Skin epidermis (tissue), 12 donors: ENCODE data around the gene STXBP6.
A peak's percentile ranks its signal among the peaks of the same experiment; 100 is the strongest.

ENCODE experiments used
- H3K27ac ChIP-seq, 21 experiments: fragments of 200-600 bp; sonication (generic) in 11 of 21; one replicate each; pipeline ENCODE4 v1.5.0; 2020; ENCODE audit warnings: mild to moderate bottlenecking in 3 of 21, inconsistent platforms in 2 of 21, moderate library complexity in 2 of 21
- H3K4me3 ChIP-seq, 7 experiments: fragments of 200-600 bp; sonication (generic) in 2 of 7; one replicate each; pipeline ENCODE4 v1.5.0; 2020; ENCODE audit warnings: inconsistent platforms in 2 of 7, mild to moderate bottlenecking in 2 of 7, moderate library complexity in 1 of 7

STXBP6 gene

GRCh38 chr14:24991821-24992220 is 58.1 kb downstream of the STXBP6 start:
- Histone ChIP-seq H3K4me3 (no peak overlapping the region), H3K27ac (no peak overlapping the region)

DNA sequence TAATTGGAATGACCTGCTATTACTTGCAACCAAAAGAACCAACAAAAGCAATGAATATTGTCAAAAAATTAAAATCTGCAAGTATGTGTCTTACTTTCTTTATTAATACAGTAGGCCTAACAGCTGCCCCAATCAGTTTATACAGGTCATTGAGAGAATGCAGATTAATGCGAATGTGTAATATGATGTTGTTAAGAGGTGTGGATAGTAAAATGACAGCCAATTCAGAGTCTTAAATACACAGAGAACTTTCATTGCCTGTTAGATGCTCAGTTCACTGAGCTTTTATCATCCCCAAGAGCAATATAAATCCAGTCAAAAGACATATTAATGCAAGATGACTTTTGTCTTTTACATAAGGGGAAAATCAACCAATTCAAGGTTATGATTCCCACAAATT is 58.7 kb downstream of the STXBP6 start:
- H3K27ac ChIP-seq, result no peak overlapping the region
- H3K4me3 ChIP-seq, result no peak overlapping the region

DNA sequence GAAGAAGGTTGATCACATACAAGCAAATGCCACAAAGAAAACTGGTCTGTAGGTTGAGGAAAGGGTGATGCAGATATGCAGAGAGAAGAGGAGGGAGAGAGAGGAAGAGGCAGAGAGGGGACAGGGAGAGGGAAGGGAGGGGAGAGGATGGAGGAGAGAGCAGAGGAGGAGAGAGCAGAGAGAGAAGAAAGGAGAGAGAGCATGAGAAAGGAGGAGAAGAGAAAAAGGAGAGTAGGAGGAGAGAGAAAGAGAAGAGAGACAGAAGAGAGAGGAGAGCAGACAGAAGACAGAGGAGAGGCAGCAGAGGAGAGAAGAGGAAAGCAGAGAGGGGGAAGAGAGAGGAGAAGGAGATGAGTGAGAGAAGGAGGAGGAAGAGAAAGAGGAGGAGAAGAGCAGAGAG is 59.2 kb downstream of the STXBP6 start:
- Histone ChIP-seq H3K27ac (no peak overlapping the region), H3K4me3 (no peak overlapping the region)

DNA sequence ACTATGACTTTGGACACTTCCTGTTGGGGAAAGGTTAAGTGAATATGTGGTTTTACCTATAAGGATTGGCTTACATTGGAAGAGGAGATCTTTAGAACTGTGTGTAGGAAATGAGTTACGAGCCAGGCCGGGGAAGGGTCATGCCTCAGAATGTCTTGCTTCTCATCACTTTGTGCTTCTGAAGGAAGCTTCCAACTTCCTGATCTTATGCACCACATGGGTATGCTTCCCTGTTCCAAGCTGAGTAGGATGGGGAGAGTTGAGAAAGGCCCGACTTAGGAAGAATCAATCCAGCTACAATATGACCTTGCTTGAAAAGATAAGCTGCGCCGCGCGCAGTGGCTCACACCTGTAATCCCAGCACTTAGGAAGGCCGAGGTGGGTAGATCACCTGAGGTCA is 59.9 kb downstream of the STXBP6 start:
- H3K4me3 ChIP-seq, result no peak overlapping the region
- no peak overlapping the region for H3K27ac ChIP-seq

DNA sequence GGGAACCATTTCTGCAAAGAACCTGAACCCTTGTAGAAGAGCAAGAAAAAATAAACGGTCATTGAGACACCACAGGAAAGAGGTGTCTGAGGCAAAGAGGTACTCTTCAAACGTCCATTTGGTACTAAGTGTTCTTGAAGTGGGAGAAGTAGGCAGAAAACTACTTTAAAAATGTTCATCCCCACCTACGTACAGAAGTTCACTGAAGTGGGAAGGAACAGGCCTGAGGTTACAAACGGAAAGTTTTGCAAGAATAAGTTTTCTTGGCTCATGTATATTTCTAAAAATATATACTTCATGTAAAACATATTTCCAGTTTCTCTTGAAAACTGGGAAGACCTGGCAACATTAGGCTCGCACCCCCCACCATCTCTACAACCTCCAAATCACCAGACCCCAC is 61.2 kb downstream of the STXBP6 start:
- H3K27ac ChIP-seq, result no peak overlapping the region
- no peak overlapping the region for H3K4me3 ChIP-seq

DNA sequence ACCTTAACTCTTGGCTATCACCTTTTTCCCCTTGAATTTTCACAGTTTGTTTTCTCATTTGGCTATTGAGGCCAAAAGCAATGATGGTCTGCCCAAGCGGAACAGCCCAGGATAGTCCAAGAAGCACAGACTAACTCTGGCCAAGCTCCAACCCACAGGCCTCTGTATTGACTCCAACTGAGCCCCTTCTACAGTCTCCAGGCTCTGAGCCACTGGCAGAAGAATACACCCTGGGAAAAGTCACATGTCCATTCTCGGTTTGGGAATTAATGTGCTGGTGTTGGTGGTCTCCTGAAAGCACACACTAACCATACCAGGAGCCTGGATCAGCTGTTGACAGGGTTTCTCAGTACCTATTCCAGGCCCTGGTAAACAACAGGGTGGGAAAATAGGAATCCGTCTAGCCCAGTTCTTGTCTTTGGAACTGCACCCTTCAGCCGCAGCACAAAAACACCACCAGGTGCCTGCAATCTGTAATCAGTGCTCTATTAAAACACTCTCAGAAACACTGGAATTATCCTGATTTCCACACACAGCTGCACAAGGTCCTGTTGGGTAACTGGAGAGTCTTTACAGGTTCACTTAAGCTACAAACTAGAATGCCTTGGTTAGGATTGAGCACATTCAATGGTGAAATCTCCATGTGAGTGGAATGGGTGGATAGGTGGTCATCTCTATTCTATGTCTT is 63.6 kb downstream of the STXBP6 start:
- Histone ChIP-seq H3K4me3 (no peak overlapping the region), H3K27ac (no peak overlapping the region)

DNA sequence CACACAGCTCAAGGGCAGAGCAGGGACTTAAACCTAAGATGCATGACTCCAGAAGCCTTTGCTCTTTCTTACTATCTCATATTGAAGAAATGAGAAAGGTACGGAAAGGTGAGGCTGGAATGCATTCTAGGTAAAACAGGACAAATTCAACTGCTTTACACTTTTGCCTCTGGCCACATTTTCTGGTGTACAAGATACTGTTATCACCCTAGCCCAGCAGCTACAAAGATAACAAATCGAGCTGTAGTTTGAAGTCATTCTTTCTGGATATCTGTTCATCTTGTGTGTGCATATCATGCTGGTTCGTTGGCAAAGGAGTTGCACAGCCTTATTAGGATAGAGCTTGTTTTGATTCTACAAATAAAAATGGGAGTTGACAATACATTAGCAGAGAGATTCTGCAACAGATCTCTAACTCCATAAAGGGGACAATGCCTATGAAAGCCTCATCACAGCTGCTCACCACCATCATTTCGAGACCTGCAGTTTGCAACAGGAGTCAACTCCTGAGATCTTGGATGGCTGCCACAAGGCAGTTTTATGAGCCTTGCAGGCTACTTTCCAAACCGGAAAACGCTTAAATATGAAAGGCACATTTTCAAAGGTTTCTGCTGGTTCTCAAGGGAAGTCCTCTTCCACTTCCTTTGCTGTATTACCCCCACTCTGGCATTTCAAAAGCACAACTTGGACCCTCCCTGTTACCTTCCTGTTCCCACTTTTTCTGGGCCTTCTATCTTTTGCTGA is 64.9 kb downstream of the STXBP6 start:
- Histone ChIP-seq H3K27ac (no peak overlapping the region), H3K4me3 (no peak overlapping the region)

- no peak overlapping the region for H3K4me3 ChIP-seq
- H3K27ac ChIP-seq, result no peak overlapping the region
Measured at GRCh38 chr14:24982472-24983155, 67.3 kb downstream of the STXBP6 start.

DNA sequence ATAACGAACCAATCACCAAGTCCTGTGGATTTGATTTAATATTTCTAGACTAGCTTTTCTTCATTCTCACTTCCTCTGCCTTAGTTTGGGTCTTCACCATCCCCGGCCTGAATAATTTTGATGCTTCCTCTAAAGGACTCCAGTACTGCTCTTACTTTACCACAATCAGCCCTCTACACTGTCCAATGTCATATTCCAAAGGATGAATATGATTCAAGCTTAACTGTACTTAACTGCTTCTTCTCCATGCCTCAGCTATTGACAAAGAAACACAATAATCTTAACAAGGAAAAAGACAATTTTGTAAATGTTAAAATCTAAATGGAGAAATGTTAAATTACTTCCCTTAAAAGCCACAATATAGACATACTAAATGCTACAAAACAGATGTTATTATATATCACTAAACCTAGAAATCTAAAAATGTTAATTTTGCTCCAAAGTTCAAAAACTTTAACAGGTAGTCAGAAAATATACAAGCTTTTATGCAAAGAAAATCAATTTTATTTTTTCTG is 70.2 kb downstream of the STXBP6 start:
- Histone ChIP-seq H3K27ac (no peak overlapping the region), H3K4me3 (no peak overlapping the region)

GRCh38 chr14:24978862-24979724 is 70.9 kb downstream of the STXBP6 start:
- Histone ChIP-seq H3K27ac (no peak overlapping the region), H3K4me3 (no peak overlapping the region)

DNA sequence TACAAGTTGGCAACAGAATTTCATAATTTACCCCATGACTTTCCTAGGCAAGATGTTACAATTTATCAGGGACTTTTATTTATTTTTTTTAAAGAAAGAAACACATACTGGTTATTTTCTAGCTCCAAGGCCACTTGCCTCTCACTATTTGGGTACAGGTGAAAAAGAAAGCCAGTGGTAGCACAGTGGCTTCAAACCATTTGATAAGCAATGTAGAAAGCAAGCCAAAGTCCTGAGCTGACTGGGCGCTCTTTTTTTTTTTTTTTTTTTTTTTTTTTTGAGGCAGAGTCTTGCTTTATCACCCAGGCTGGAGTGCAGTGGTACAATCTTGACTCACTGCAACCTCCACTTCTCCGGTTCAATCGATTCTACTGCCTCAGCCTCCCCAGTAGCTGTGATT is 73.3 kb downstream of the STXBP6 start:
- no peak overlapping the region for H3K4me3 ChIP-seq
- H3K27ac ChIP-seq, result no peak overlapping the region

GRCh38 chr14:24975393-24975792 is 74.6 kb downstream of the STXBP6 start:
- H3K27ac ChIP-seq, result no peak overlapping the region

DNA sequence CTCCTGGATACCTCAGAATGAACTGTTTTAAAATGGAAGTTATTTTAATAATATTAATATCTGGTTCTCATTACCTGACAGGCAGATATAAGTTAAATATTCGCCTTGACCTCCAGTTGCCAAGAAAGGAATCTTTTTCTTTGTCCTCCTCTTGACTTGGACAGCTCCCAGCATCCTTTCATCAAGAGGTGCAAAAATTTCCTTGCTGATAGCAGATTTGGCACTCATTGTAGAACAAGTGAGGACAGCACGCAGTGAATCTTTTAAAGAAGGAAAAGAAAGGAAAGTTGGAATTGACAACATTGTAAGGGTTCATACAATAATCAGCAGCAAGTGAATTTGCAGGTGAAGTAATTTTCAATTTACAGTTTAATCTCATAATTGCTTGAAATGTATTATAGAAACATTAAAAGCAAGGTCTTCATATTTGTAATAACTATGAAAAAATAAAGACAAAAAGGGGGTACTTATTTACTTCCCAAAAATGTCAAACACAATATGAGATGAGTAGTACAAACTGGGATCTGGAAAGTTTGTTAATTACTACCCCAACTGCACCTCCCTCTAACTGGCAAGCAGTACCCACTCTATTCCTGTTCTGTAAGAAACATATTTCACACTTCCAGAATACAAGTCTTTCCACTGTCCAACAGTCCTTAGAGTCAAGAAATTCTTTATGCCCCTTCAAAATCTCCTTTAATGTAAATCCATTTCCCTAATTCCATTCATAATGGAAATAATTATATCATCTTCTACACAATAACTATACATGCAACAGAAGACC is 75.2 kb downstream of the STXBP6 start:
- H3K4me3 ChIP-seq, result no peak overlapping the region
- H3K27ac ChIP-seq, result no peak overlapping the region

More at GRCh38 chr14:24975393-24975792, 74.6 kb downstream of the STXBP6 start:
- H3K4me3 ChIP-seq, result no peak overlapping the region

- no peak overlapping the region for H3K4me3 ChIP-seq
- H3K27ac ChIP-seq, result no peak overlapping the region
Measured at GRCh38 chr14:24972844-24973243, 77.1 kb downstream of the STXBP6 start.

DNA sequence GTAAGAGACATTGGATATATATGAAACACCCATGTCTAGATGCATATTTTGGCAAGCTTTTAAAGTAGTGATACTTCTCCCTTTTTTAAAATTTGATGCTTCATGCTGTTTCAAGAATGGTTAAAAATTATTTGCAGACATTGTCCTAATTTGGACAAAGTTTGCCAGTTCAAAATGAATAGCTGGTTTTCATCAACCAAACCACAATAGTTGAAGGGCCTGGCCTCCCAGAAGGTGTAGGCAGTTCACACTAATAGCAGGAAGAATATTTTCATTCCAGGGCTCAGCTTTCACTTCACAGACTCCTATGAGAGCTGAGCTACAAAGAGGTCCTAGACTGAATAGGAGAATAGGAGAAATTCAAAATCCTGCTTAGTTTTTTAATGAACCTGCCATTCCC is 78.7 kb downstream of the STXBP6 start:
- Histone ChIP-seq H3K4me3 (no peak overlapping the region), H3K27ac (no peak overlapping the region)

DNA sequence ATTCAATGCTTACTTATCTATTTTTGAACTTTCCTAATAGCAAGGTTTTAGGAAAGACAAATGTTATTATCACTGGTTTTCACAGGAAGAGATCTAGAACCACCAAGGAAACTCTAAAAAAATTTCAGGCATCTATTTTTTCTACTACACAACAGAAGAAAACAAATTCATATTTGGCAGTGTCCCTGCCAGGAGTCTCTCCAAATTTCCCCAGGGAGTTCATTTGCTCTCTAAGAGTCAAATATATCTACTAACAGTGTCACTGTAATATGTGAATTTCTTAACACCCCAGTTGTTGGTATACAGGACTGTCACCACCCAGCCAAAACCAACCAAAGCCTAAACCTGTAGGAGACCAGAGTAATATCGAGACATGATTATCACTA is 83.4 kb downstream of the STXBP6 start:
- no peak overlapping the region for H3K4me3 ChIP-seq
- H3K27ac ChIP-seq, result no peak overlapping the region

DNA sequence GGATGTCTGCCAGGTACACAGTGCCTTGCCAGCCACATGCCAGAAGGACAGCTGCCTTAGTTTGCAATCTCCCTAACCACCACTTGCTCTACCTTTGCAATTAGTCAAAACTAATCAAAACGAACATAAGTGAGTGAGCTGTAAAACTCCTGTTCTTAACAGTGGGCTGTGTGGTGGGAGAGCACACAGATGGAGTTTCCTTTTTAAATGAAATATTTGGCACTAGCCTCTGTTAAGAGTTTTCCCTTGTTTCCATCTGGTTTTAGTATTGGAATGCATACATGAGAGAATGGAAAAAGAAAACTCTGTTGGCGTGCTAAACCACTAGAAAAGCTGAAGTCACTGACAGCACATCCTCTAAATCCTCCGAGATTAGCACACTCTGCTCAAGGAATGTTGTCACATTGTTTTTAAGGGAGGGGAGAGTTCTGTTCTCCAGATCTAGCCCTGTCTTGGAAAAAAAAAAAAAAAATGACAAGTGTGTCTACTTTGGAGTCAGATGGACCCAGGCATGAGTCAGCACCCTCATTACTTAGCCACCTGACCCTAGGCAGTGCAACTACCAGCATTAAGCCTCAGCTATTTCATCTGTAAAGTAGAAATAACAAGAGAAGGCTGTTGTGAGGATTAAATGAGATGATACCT is 83.9 kb downstream of the STXBP6 start:
- Histone ChIP-seq H3K4me3 (no peak overlapping the region), H3K27ac (peak overlapping the region in 1 of 21 experiments; percentile 57)

DNA sequence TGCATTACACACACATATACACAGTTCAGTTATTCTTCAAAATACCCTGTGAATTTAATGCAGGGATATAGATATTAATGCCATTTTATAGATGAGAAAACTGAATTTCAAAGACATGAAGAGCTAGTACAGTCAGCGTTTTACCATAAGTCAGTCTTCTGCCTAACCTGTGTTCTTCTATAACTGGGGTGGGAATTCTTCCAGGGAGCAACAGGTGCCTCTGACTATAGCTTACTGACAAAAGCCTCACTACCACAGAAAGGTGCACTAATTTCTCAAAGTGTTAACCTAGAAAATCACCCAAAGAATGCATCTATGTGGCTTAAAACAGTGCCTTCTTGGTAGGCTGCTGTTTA is 84.4 kb downstream of the STXBP6 start:
- no peak overlapping the region for H3K4me3 ChIP-seq
- peak overlapping the region in 1 of 21 experiments; percentile 57 for H3K27ac ChIP-seq

DNA sequence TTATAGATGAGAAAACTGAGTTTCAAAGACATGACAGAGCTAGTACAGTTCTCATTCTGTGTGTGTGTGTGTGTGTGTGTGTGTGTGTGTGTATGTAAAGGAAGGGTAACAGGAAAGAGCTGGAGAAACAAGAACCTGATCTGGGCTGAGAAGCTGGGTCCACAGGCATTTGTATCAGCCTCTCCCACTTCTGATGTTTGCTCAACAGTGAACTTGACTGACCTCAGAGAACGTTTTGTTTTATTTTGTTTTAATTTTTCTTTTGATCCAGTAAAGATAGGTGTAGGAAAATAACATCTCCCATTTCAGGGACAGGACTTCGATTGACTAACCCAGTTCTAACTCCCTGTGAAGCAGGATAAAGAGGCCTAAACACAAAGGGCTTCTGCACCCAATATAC is 85.4 kb downstream of the STXBP6 start:
- no peak overlapping the region for H3K4me3 ChIP-seq
- H3K27ac ChIP-seq, result no peak overlapping the region
